ENCODE data around the gene HSPB8.

- TF ChIP-seq CTCF (IDR thresholded peaks at IDR 0.05) (no peak), POLR2A (IDR thresholded peaks at IDR 0.05) (no peak), POLR2AphosphoS5 (IDR thresholded peaks at IDR 0.05; ENCODE audit: insufficient read depth in 1 of 2, low read depth in 1 of 2) (no peak)
These were observed 43.7 kb downstream of the HSPB8 start for GRCh38 chr12:119222222-119222951.
